GM23338 (cell line): ENCODE measurements around the gene MYH14. TPM values are rescaled to one million over a fixed set of nuclear protein-coding genes. Genes with fewer than 3 reads are reported as not detected.

Experiments
- ATAC-seq: fragments of 200-7000 bp; cut with Tn5 transposase; 3 replicates; pipeline ENCODE4 v1.9.1; 2020
- DNase-seq: peaks from one replicate; pipeline ENCODE4 v3.0.0-alpha.2; 2015; ENCODE audit warnings: low spot score
- H2AFZ ChIP-seq: fragments of 200-600 bp; sonication (generic); 2 replicates; pipeline ENCODE4 v1.8.0; 2016; ENCODE audit warnings: antibody characterized with exemption, mild to moderate bottlenecking, moderate library complexity
- H3F3A ChIP-seq: fragments of 200-600 bp; sonication (generic); replicated peaks from 2 replicates; pipeline ENCODE4 v1.8.0; 2017; ENCODE audit warnings: antibody characterized with exemption, mixed run types, low read depth
- H3K27ac ChIP-seq: fragments of 200-600 bp; sonication (generic); 2 replicates; pipeline ENCODE4 v1.6.1; 2016; ENCODE audit warnings: low read depth
- H3K27me3 ChIP-seq: fragments of 200-600 bp; sonication (generic); 2 replicates; pipeline ENCODE4 v1.8.0; 2016; ENCODE audit warnings: mild to moderate bottlenecking, mixed run types, moderate library complexity; ENCODE audit not compliant: insufficient read depth
- H3K36me3 ChIP-seq: fragments of 200-600 bp; sonication (generic); 2 replicates; pipeline ENCODE4 v1.8.0; 2016; ENCODE audit warnings: mild to moderate bottlenecking; ENCODE audit not compliant: insufficient read depth
- H3K4me1 ChIP-seq: fragments of 200-600 bp; sonication (generic); 2 replicates; pipeline ENCODE4 v1.8.0; 2016; ENCODE audit warnings: mild to moderate bottlenecking, moderate library complexity; ENCODE audit not compliant: insufficient read depth
- H3K4me2 ChIP-seq: fragments of 200-600 bp; sonication (generic); 2 replicates; pipeline ENCODE4 v1.7.1; 2017; ENCODE audit warnings: mixed run types
- H3K4me3 ChIP-seq: fragments of 200-600 bp; sonication (generic); 2 replicates; pipeline ENCODE4 v1.6.1; 2016; ENCODE audit warnings: mixed run types
- H3K79me2 ChIP-seq: fragments of 200-600 bp; sonication (generic); replicated peaks from 2 replicates; pipeline ENCODE4 v1.8.0; 2017; ENCODE audit warnings: mild to moderate bottlenecking; ENCODE audit not compliant: insufficient read depth
- H3K9me2 ChIP-seq: fragments of 200-600 bp; sonication (generic); 2 replicates; pipeline ENCODE4 v1.8.0; 2017; ENCODE audit not compliant: insufficient read depth
- H4K20me1 ChIP-seq: fragments of 200-600 bp; sonication (generic); replicated peaks from 2 replicates; pipeline ENCODE4 v1.8.0; 2017; ENCODE audit warnings: mild to moderate bottlenecking; ENCODE audit not compliant: insufficient read depth
- H3K27ac Mint-ChIP-seq: 2 replicates; pipeline ENCODE4 v1.8.0; 2020; ENCODE audit warnings: inconsistent platforms, mild to moderate bottlenecking, moderate library complexity, mixed read lengths
- H3K27me3 Mint-ChIP-seq: 3 replicates; pipeline ENCODE4 v1.8.0; 2022; ENCODE audit warnings: low read depth, mild to moderate bottlenecking, moderate library complexity, mixed read lengths, inconsistent platforms; ENCODE audit not compliant: insufficient read depth, poor library complexity
- H3K36me3 Mint-ChIP-seq: 3 replicates; pipeline ENCODE4 v1.8.0; 2021; ENCODE audit warnings: low read depth, mild to moderate bottlenecking, inconsistent platforms, moderate library complexity, mixed read lengths
- H3K4me1 Mint-ChIP-seq: 3 replicates; pipeline ENCODE4 v1.8.0; 2020; ENCODE audit warnings: mild to moderate bottlenecking, inconsistent platforms, mixed read lengths
- H3K4me3 Mint-ChIP-seq: 3 replicates; pipeline ENCODE4 v1.8.0; 2021; ENCODE audit warnings: moderate library complexity, mild to moderate bottlenecking, inconsistent platforms, mixed read lengths
- H3K9me3 Mint-ChIP-seq: 3 replicates; pipeline ENCODE4 v1.8.0; 2020; ENCODE audit warnings: moderate library complexity, mild to moderate bottlenecking, inconsistent platforms, mixed read lengths
- CREB1 ChIP-seq: fragments of 250-450 bp; sonication (Bioruptor Pico); IDR thresholded peaks from 2 replicates; pipeline ENCODE4 v1.5.0; 2020; ENCODE audit warnings: low read depth, mild to moderate bottlenecking, moderate library complexity
- EZH2 ChIP-seq: fragments of 200-600 bp; sonication (generic); IDR thresholded peaks from one replicate; pipeline ENCODE4 v1.8.0; 2017; ENCODE audit warnings: antibody characterized with exemption, mild to moderate bottlenecking, low read depth; ENCODE audit not compliant: unreplicated experiment
- JUNB ChIP-seq: IDR thresholded peaks from one replicate; pipeline ENCODE4 v1.6.1; 2016; ENCODE audit warnings: antibody characterized with exemption; ENCODE audit not compliant: unreplicated experiment
- NANOG ChIP-seq: IDR thresholded peaks from 2 replicates; pipeline ENCODE4 v1.6.1; 2016; ENCODE audit warnings: antibody characterized with exemption, borderline replicate concordance
- POLR2AphosphoS5 ChIP-seq: IDR thresholded peaks from 2 replicates; pipeline ENCODE4 v1.6.1; 2016; ENCODE audit warnings: antibody characterized with exemption, low read depth
- REST ChIP-seq: IDR thresholded peaks from one replicate; pipeline ENCODE4 v1.6.1; 2018; ENCODE audit warnings: antibody characterized with exemption; ENCODE audit not compliant: unreplicated experiment
- STAT1 ChIP-seq: IDR thresholded peaks from one replicate; pipeline ENCODE4 v1.6.1; 2016; ENCODE audit warnings: antibody characterized with exemption; ENCODE audit not compliant: unreplicated experiment
- ZNF114 ChIP-seq: fragments of 250-450 bp; sonication (Bioruptor Pico); IDR thresholded peaks from 2 replicates; pipeline ENCODE4 v1.5.0; 2020; ENCODE audit warnings: mild to moderate bottlenecking, moderate library complexity
- ZNF331 ChIP-seq: fragments of 250-450 bp; sonication (Bioruptor Pico); IDR thresholded peaks from 2 replicates; pipeline ENCODE4 v1.5.0; 2020; ENCODE audit warnings: low read depth, mild to moderate bottlenecking, moderate library complexity
- polyA plus RNA-seq: library from polyadenylated mRNA; unstranded; fragments of >200 nt; fragmentation: Nextera tagmentation; extraction: Ambion mirVana; gene quantifications from 2 replicates; pipeline ENCODE4 v1.2.1, GENCODE V29; 2016
- total RNA-seq: library from RNA; depleted of rRNA; stranded (reverse); fragments of >200 nt; shearing (Covaris generic); gene quantifications from 2 replicates; pipeline ENCODE4 v1.2.3, GENCODE V29; 2014
- TF ChIP-seq, protein P1 (sequence below): fragments of 250-450 bp; sonication (Bioruptor Pico); IDR thresholded peaks from 2 replicates; pipeline ENCODE4 v1.5.0; 2020; ENCODE audit warnings: mild to moderate bottlenecking, moderate library complexity

MYH14 gene
- total and polyA plus RNA-seq, 2 experiments from 2014 or later: 25.5 to 27.5 TPM

DNA sequence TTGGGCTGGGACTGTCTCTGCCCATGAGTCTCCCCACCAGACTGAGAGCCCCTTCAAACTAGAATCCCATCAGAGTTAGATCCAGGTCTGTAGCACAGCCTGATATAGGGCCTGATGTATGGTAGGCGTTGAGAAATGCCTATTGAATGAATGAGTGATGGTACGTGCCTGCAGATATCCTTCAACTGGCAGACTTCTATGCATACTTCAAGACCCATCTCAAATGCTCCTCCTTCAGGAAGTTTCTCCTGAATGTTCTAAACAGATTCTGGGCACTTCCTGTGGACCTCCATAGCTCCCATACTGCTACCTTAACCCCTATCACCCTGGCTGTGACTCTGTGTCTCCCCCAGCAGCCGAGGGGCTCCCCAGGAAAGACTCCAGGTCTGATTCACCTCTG is 77.6 kb downstream of the MYH14 start:
- no peaks in the 10 kb centered on the region for H3K79me2 ChIP-seq
- H3K4me3 ChIP-seq: no peak overlapping the region
- H4K20me1 ChIP-seq: no peaks in the 10 kb centered on the region
- peaks cover 9% of the 10 kb centered on the region for H3K27me3 Mint-ChIP-seq
- H3K4me1 Mint-ChIP-seq: no peaks in the 10 kb centered on the region
- TF ChIP-seq CREB1 (CRISPR knock-in tag) (no peak), POLR2AphosphoS5 (no peak), ZNF114 (CRISPR knock-in tag) (no peak), EZH2 (no peak), STAT1 (no peak), JUNB (no peak), REST (no peak), NANOG (no peak), ZNF331 (CRISPR knock-in tag) (no peak)
- TF ChIP-seq, protein P1, sequence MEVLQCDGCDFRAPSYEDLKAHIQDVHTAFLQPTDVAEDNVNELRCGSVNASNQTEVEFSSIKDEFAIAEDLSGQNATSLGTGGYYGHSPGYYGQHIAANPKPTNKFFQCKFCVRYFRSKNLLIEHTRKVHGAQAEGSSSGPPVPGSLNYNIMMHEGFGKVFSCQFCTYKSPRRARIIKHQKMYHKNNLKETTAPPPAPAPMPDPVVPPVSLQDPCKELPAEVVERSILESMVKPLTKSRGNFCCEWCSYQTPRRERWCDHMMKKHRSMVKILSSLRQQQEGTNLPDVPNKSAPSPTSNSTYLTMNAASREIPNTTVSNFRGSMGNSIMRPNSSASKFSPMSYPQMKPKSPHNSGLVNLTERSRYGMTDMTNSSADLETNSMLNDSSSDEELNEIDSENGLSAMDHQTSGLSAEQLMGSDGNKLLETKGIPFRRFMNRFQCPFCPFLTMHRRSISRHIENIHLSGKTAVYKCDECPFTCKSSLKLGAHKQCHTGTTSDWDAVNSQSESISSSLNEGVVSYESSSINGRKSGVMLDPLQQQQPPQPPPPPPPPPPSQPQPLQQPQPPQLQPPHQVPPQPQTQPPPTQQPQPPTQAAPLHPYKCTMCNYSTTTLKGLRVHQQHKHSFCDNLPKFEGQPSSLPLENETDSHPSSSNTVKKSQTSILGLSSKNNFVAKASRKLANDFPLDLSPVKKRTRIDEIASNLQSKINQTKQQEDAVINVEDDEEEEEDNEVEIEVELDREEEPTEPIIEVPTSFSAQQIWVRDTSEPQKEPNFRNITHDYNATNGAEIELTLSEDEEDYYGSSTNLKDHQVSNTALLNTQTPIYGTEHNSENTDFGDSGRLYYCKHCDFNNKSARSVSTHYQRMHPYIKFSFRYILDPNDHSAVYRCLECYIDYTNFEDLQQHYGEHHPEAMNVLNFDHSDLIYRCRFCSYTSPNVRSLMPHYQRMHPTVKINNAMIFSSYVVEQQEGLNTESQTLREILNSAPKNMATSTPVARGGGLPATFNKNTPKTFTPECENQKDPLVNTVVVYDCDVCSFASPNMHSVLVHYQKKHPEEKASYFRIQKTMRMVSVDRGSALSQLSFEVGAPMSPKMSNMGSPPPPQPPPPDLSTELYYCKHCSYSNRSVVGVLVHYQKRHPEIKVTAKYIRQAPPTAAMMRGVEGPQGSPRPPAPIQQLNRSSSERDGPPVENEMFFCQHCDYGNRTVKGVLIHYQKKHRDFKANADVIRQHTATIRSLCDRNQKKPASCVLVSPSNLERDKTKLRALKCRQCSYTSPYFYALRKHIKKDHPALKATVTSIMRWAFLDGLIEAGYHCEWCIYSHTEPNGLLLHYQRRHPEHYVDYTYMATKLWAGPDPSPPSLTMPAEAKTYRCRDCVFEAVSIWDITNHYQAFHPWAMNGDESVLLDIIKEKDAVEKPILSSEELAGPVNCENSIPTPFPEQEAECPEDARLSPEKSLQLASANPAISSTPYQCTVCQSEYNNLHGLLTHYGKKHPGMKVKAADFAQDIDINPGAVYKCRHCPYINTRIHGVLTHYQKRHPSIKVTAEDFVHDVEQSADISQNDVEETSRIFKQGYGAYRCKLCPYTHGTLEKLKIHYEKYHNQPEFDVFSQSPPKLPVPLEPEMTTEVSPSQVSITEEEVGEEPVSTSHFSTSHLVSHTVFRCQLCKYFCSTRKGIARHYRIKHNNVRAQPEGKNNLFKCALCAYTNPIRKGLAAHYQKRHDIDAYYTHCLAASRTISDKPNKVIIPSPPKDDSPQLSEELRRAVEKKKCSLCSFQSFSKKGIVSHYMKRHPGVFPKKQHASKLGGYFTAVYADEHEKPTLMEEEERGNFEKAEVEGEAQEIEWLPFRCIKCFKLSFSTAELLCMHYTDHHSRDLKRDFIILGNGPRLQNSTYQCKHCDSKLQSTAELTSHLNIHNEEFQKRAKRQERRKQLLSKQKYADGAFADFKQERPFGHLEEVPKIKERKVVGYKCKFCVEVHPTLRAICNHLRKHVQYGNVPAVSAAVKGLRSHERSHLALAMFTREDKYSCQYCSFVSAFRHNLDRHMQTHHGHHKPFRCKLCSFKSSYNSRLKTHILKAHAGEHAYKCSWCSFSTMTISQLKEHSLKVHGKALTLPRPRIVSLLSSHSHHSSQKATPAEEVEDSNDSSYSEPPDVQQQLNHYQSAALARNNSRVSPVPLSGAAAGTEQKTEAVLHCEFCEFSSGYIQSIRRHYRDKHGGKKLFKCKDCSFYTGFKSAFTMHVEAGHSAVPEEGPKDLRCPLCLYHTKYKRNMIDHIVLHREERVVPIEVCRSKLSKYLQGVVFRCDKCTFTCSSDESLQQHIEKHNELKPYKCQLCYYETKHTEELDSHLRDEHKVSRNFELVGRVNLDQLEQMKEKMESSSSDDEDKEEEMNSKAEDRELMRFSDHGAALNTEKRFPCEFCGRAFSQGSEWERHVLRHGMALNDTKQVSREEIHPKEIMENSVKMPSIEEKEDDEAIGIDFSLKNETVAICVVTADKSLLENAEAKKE: no peak
- H3K27ac ChIP-seq: no peak overlapping the region
- H2AFZ ChIP-seq: no peak overlapping the region
- peaks cover 92% of the 10 kb centered on the region for H3K9me3 Mint-ChIP-seq
- H3K4me3 Mint-ChIP-seq: no peak overlapping the region
- no peak overlapping the region for H3K4me2 ChIP-seq
- no peaks in the 10 kb centered on the region for H3K9me2 ChIP-seq
- H3F3A ChIP-seq: no peaks in the 10 kb centered on the region
- no peak for DNase-seq
- no peak overlapping the region for H3K27ac Mint-ChIP-seq
- H3K36me3 Mint-ChIP-seq: peaks cover 36% of the 10 kb centered on the region
- no peaks in the 10 kb centered on the region for H3K4me1 ChIP-seq
- ATAC-seq: no peak
- peaks cover 4% of the 10 kb centered on the region for H3K36me3 ChIP-seq
- H3K27me3 ChIP-seq: no peaks in the 10 kb centered on the region
